ENCODE data around the gene OR56B1.
"Not testable (repeated sequence)": the region's sequence is repeated elsewhere in the genome, so short reads cannot be mapped to it uniquely, and the experiment has no call there.

GRCh38 chr11:5716518-5716917, 19.7 kb upstream of the OR56B1 start:
- TF ChIP-seq YY1 (IDR thresholded peaks at IDR 0.05; ENCODE audit: insufficient read depth, insufficient read length); SUZ12 (IDR thresholded peaks at IDR 0.05; ENCODE audit: extremely low read depth, insufficient read depth, insufficient read length); ZNF274 (IDR thresholded peaks at IDR 0.05; ENCODE audit: low read depth, low read length): not testable (repeated sequence)

Measured in NT2/D1 (cell line).